NCI-H1417 treated with DMSO at 0.1 percent for 48 hours (cell line): ENCODE measurements around the gene PRB3.

ENCODE experiments used
- DNase-seq: peaks from one replicate; lab custom pipeline; 2025; lab: John Stamatoyannopoulos, UW

The PRB3 gene

DNA sequence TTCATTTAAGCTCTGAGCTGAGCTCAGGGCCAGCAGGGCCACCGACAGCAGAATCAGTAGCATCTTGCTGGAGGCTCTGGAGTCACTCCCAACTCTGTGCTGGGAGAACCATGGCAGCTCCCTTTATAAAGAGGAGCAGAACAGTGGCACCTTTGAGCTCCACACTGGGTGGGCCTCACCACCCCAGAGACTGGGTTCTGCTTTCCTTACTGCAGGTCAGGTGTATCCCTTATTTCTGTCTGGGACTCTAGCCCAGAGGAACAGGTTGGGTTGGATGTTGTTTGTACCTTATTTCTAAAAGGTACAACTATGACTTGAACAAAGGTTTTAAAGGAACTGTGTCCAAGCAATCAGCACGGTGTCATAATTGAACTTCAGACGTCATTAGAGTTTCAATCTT lies at the start of gene PRB3:
Gene PRB3 (minus strand): TSS at position 101 of the 400 bp plus-strand sequence. CDS start 38 bp downstream, at position 63.
- DNase-seq = no peak

DNA sequence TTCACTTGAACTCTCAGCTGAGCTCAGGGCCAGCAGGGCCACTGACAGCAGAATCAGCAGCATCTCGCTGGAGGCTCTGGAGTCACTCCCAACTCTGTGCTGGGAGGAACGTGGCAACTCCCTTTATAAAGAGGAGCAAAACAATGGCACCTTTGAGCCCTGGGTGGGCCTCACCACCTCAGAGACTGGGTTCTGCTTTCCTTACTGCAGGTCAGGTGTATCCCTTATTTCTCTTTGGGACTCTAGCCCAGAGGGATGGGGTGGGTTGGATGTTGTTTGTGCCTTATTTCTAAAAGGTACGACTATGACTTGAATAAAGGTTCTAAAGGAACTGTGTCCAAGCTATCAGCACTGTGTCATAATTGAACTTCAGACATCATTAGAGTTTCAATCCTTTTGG lies 40.8 kb upstream of the PRB3 start, which contains the start of gene PRB4:
Gene PRB4 (minus strand): TSS at position 101 of the 400 bp plus-strand sequence. CDS start 38 bp downstream, at position 63.
- no peak for DNase-seq

DNA sequence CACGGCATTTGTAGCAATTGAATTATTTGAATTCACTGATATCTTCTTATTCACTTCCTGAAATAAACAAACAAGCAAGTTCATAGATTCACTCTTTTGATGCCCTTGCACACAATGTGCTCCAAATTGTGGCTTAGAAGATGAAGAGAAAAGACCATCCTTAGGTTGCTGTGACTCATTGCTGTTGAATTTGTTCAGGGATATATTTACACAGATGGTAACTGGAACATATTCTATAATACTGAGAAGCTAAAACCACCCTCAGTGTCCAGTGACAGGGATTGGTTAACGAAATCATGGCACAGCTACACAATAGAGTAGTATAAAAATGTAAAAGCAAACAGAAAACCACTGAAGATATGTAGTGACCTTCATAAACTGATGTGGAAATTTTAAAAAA lies 37.6 kb upstream of the PRB3 start:
- DNase-seq = no peak

DNA sequence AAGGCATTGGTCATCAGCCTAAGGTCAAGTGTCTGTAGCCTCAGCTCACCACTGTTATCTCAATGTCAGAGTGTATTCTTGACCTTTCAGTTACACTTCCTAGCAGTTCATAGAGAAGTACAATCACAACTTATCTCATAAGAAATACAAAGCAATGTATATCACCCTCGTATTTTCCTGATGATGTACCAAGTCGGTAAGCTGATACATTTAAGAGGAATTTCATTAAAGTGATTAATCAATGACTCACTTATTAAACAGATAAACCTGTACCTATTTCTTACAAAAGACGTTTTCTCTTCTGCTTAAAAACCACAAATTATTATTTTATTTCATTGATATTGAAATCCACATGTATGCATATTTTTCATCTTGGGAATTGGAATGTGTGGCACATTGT lies 3.9 kb upstream of the PRB3 start:
- no peak for DNase-seq

DNA sequence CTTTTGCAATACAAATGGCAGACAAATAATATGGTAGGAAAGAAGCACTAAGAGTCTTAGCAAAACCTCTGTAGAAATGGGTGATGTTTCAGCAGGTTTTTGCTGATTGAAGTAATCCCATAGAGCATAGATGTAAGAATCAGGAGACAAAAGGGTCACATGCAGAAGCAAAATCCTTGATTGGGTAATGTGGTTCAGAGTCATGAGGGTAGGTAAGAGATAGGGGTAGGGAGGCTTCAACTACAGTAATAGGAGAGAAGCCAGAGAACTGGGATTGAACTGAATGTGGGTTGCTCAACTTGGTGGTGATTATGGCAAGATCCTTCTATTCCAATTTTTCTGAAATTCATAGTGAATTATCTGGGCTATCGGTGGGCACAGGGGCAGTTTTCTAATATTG lies 5.0 kb downstream of the PRB3 start:
- DNase-seq = no peak

- DNase-seq = no peak
Measured at GRCh38 chr12:11246489-11246888, 23.0 kb downstream of the PRB3 start.

DNA sequence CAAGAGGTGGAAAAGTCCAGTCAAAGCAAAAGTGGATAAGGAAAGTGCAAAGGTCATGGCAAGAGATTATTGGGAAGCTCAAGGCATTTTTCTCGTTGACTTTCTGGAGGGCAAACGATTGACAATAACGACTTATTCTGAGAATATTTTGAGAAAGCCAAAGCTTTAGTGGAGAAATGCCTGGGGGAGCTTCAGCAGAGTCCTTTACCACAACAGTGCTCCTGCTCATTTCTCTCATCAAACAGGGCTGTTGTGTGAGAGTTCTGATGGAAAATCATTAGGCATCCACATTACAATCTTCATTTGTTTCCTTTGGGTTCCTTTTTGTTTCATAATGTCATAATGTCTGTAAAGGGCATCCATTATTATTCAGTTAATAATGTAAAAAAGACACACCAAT lies 26.9 kb downstream of the PRB3 start:
- DNase-seq = no peak

DNA sequence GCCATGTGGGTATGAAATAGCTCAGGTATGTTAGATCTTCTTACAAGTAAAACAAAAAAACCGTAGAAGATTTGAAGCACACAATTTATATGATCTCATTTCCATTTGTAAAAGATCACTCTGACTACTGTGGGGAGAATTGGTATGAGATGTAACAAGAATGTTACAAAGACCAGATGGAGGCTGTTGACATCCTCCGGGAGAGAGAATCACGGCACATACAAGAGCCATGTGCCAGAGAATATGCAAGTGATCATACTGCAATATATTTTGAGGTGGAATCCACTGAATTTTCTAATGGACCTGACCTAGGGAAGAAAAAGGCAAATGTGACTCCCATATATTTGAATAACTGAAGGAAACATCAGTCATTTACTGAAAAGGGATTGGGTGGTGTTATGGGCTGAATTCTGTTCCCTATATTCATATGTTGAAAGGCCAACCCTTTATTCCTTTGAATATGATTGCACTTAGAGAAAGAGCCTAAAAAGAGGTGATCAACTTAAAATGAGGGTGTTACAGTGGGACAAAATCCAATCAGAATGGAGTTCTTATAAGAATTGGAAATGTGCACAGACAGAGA lies 29.1 kb downstream of the PRB3 start:
- DNase-seq = no peak

DNA sequence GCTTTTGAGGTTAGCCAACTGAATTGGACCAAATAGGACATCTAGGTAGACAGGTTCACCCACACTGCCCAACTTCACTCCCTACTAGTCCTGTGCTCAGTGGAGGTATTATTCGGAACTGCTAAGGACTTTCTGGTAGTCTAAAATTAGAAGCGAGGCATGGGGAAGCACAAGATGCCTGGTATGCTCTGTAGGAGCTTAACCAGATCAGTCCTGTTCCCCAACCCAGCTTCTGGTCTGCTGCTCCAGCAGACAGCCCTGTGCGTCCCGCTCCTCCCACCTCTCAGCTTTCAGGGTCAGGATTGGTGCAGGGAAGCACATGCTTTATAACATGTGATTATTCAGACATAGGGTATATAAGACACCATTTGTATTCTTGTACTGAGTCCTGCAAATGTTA lies 31.2 kb downstream of the PRB3 start:
- DNase-seq = no peak

- no peak for DNase-seq
Measured at GRCh38 chr12:11233532-11233931, 36.0 kb downstream of the PRB3 start.

DNA sequence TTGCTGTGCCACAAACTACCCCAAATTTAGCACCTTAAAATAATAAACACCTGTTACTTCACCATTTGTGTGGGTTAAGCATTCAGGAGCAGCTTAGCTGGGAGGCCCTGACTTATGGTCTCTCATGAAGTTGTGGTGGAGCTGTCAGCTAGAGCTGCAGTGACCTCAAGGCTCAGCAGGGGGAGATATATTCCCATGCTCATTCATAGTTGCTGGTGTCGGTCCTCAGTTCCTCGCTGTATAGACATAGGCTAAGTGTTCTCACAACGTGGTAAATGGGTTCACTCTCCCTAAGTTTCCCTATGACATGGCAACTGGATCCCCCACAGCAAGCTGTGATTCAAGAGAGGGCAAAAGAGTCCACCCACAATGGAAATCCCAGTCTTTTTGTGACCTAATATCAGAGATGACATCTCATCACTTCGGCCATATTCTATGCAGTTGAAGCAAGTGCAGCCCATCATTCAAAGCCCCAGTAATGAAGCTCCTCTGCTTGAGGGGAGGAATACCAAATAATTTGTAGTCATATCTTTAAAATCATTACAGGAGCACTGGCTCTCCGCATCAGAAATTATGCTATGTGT lies 41.1 kb downstream of the PRB3 start:
- DNase-seq = no peak

GRCh38 chr12:11227373-11227772 lies 42.1 kb downstream of the PRB3 start:
- no peak for DNase-seq
